Measurements from ENCODE around the gene PHPT1. TPM values are rescaled to one million over a fixed set of nuclear protein-coding genes. Genes with fewer than 3 reads are reported as not detected.
A peak's percentile ranks its signal among the peaks of the same experiment; 100 is the strongest.

Gene PHPT1
- total RNA-seq, 2 donors from 2014 or later: 107 to 122 TPM

DNA sequence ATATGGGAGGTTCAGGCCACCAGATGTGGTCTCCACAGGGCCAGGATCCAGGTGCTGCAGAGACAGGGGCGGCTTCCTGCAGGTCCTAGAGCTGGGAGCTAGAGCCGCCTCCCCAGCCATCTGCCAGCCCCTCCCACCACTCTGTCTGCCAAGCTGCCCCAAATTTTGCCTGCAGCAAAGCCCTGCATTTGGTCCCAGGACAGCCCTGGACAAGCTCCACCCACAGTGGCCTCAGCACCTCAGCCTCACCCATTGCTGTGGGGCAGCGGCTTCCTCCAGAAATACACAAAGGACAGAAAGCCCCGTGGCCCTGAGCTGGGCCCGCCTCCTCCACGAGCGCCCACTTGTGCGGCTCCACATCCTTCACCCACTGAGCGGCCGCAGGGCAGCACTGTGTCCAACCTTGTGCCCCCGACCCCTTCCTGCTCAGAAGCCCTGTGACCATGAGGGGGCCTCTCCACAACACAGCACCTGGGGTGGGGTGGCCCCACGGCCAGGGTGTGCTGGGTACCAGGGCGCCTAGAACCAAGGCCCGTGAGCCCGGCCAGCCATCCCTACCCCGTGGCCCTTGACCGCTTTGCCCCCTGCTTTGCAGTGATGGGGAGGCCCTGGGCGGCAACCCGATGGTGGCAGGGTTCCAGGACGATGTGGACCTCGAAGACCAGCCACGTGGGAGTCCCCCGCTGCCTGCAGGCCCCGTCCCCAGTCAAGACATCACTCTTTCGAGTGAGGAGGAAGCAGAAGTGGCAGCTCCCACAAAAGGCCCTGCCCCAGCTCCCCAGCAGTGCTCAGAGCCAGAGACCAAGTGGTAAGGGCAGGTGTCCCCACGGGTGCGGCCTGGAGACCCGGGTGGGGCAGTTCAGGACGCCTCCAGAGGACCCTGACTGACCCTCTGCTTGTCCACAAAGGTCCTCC is 10.6 kb upstream of the PHPT1 start:
- Histone ChIP-seq H3K36me3 (ENCODE audit: control insufficient read depth, insufficient read depth, low read length) (peaks cover 4% of the 10 kb centered on the region), H3K4me3 (ENCODE audit: low read length) (no peak overlapping the region), H3K27me3 (ENCODE audit: control insufficient read depth, insufficient read depth, low read length, poor library complexity, severe bottlenecking) (no peaks in the 10 kb centered on the region), H3K27ac (ENCODE audit: low read depth, low read length) (no peak overlapping the region), H3K4me1 (ENCODE audit: control insufficient read depth, insufficient read depth, low read length) (peaks cover 10% of the 10 kb centered on the region), H3K9ac (ENCODE audit: extremely low read depth, low read length, poor library complexity, severe bottlenecking) (no peak overlapping the region), H3K9me3 (ENCODE audit: control insufficient read depth, low read length) (no peaks in the 10 kb centered on the region)
- Mint-ChIP-seq H3K36me3 (ENCODE audit: low read depth) (peaks cover 20% of the 10 kb centered on the region), H3K4me3 (no peak overlapping the region), H3K27me3 (ENCODE audit: insufficient read depth) (peaks cover 2% of the 10 kb centered on the region), H3K4me1 (peaks cover 10% of the 10 kb centered on the region), H3K27ac (no peak overlapping the region), H3K9me3 (no peaks in the 10 kb centered on the region)
- WGBS, 2 experiments (ENCODE audit: insufficient coverage in 1 of 2, insufficient read length in 1 of 2): 92 to 97% methylated on average over 11 to 29 of the region's 29 CpGs
- TF ChIP-seq, protein P1, sequence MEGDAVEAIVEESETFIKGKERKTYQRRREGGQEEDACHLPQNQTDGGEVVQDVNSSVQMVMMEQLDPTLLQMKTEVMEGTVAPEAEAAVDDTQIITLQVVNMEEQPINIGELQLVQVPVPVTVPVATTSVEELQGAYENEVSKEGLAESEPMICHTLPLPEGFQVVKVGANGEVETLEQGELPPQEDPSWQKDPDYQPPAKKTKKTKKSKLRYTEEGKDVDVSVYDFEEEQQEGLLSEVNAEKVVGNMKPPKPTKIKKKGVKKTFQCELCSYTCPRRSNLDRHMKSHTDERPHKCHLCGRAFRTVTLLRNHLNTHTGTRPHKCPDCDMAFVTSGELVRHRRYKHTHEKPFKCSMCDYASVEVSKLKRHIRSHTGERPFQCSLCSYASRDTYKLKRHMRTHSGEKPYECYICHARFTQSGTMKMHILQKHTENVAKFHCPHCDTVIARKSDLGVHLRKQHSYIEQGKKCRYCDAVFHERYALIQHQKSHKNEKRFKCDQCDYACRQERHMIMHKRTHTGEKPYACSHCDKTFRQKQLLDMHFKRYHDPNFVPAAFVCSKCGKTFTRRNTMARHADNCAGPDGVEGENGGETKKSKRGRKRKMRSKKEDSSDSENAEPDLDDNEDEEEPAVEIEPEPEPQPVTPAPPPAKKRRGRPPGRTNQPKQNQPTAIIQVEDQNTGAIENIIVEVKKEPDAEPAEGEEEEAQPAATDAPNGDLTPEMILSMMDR (conservative IDR thresholded peaks at IDR 0.05): no peak
- DNase-seq: no peak

DNA sequence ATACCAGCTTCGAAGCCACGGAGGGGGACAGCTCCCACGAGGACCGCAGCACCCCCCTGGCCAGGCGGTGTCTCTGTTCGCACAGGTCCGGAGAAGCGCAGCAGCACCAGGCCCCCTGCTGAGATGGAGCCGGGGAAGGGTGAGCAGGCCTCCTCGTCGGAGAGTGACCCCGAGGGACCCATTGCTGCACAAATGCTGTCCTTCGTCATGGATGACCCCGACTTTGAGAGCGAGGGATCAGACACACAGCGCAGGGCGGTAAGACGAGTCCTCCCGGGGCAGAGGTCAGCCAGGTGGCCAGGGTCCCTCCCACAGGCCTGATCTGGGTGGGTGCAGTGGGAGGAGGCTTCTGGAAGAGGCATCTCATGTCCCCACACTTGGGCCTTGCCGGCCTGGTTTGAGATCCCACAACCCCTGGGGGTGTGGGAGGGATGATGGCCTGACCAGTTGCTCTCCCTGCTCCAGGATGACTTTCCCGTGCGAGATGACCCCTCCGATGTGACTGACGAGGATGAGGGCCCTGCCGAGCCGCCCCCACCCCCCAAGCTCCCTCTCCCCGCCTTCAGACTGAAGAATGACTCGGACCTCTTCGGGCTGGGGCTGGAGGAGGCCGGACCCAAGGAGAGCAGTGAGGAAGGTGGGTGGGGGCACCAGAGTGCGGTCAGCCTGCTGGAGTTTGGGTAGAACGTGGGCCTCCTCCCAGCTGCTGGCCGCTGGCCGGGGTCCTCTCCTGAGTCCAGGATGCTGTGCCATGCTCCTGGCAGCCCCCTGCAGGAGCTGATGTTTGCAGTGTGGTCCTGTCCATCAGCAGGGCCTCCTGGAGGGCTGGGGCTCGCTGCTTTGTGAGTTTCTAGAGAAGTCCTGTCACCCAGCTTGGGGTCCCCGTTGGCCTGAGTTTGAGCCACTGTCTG is 9.7 kb upstream of the PHPT1 start:
- 91 to 96% methylated on average over 13 to 36 of the region's 36 CpGs for WGBS, 2 experiments (ENCODE audit: insufficient coverage in 1 of 2, insufficient read length in 1 of 2)
- H3K27me3 Mint-ChIP-seq (ENCODE audit: insufficient read depth): peaks cover 9% of the 10 kb centered on the region
- DNase-seq: no peak
- no peak overlapping the region for H3K4me3 Mint-ChIP-seq
- Histone ChIP-seq H3K9me3 (ENCODE audit: control insufficient read depth, low read length) (no peaks in the 10 kb centered on the region), H3K4me1 (ENCODE audit: control insufficient read depth, insufficient read depth, low read length) (peaks cover 10% of the 10 kb centered on the region), H3K36me3 (ENCODE audit: control insufficient read depth, insufficient read depth, low read length) (no peaks in the 10 kb centered on the region), H3K4me3 (ENCODE audit: low read length) (no peak overlapping the region), H3K27me3 (ENCODE audit: control insufficient read depth, insufficient read depth, low read length, poor library complexity, severe bottlenecking) (no peaks in the 10 kb centered on the region), H3K27ac (ENCODE audit: low read depth, low read length) (peak overlapping the region; percentile 44), H3K9ac (ENCODE audit: extremely low read depth, low read length, poor library complexity, severe bottlenecking) (no peak overlapping the region)
- H3K4me1 Mint-ChIP-seq: peaks cover 10% of the 10 kb centered on the region
- H3K27ac Mint-ChIP-seq: peak overlapping the region; percentile 52
- TF ChIP-seq, protein P1 (conservative IDR thresholded peaks at IDR 0.05): no peak
- no peaks in the 10 kb centered on the region for H3K9me3 Mint-ChIP-seq
- H3K36me3 Mint-ChIP-seq (ENCODE audit: low read depth): peaks cover 12% of the 10 kb centered on the region

DNA sequence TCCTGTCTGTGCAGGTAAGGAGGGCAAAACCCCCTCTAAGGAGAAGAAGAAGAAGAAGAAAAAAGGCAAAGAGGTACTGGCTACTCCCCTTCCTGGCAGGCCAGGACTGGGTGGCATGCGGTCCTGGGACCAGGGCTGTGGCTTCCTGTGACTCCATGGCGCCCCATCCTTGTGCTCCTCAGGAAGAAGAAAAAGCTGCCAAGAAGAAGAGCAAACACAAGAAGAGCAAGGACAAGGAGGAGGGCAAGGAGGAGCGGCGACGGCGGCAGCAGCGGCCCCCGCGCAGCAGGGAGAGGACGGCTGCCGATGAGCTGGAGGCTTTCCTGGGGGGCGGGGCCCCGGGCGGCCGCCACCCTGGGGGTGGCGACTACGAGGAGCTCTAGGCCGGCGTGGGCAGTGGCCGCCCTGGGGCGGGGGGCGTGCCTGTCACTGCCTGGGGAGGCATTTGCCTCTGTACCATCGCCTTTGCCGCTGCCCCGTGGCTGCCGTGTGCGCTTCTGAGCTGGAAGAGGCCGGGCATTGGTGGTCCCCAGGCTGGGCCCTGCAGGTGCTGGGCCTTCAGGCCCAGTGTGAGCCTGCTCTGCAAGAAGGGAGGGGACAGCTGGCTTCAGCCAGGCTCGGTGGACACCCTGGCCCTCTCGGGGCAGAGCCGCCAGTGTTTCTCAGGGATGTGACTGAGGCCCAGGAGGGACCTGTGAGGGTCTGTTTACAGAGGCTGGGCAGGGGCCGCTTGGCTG is 8.9 kb upstream of the PHPT1 start:
- Mint-ChIP-seq H3K36me3 (ENCODE audit: low read depth) (peaks cover 9% of the 10 kb centered on the region), H3K9me3 (peaks cover 2% of the 10 kb centered on the region), H3K27ac (peak overlapping the region; percentile 33), H3K27me3 (ENCODE audit: insufficient read depth) (peaks cover 13% of the 10 kb centered on the region), H3K4me3 (no peak overlapping the region), H3K4me1 (peaks cover 10% of the 10 kb centered on the region)
- H3K27ac ChIP-seq (ENCODE audit: low read depth, low read length): peak overlapping the region; percentile 44
- no peak overlapping the region for H3K4me3 ChIP-seq (ENCODE audit: low read length)
- TF ChIP-seq, protein P1 (conservative IDR thresholded peaks at IDR 0.05): no peak
- peak; percentile 55 for DNase-seq
- H3K27me3 ChIP-seq (ENCODE audit: control insufficient read depth, insufficient read depth, low read length, poor library complexity, severe bottlenecking): no peaks in the 10 kb centered on the region
- H3K9ac ChIP-seq (ENCODE audit: extremely low read depth, low read length, poor library complexity, severe bottlenecking): no peak overlapping the region
- peaks cover 10% of the 10 kb centered on the region for H3K4me1 ChIP-seq (ENCODE audit: control insufficient read depth, insufficient read depth, low read length)
- WGBS, 2 experiments (ENCODE audit: insufficient coverage in 1 of 2, insufficient read length in 1 of 2): 81 to 88% methylated on average over 11 to 32 of the region's 32 CpGs
- no peaks in the 10 kb centered on the region for H3K9me3 ChIP-seq (ENCODE audit: control insufficient read depth, low read length)
- no peaks in the 10 kb centered on the region for H3K36me3 ChIP-seq (ENCODE audit: control insufficient read depth, insufficient read depth, low read length)

Data from endodermal cell (in vitro differentiated cells).